Inferior parietal cortex (tissue), 1 donor: ENCODE measurements around the gene CLVS2.

Experiments
- DNase-seq: peaks from one replicate; pipeline ENCODE4 v3.0.0-alpha.2; 2016; ENCODE audit errors: extremely low spot score

The CLVS2 gene, protein sequence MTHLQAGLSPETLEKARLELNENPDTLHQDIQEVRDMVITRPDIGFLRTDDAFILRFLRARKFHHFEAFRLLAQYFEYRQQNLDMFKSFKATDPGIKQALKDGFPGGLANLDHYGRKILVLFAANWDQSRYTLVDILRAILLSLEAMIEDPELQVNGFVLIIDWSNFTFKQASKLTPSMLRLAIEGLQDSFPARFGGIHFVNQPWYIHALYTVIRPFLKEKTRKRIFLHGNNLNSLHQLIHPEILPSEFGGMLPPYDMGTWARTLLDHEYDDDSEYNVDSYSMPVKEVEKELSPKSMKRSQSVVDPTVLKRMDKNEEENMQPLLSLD

DNA sequence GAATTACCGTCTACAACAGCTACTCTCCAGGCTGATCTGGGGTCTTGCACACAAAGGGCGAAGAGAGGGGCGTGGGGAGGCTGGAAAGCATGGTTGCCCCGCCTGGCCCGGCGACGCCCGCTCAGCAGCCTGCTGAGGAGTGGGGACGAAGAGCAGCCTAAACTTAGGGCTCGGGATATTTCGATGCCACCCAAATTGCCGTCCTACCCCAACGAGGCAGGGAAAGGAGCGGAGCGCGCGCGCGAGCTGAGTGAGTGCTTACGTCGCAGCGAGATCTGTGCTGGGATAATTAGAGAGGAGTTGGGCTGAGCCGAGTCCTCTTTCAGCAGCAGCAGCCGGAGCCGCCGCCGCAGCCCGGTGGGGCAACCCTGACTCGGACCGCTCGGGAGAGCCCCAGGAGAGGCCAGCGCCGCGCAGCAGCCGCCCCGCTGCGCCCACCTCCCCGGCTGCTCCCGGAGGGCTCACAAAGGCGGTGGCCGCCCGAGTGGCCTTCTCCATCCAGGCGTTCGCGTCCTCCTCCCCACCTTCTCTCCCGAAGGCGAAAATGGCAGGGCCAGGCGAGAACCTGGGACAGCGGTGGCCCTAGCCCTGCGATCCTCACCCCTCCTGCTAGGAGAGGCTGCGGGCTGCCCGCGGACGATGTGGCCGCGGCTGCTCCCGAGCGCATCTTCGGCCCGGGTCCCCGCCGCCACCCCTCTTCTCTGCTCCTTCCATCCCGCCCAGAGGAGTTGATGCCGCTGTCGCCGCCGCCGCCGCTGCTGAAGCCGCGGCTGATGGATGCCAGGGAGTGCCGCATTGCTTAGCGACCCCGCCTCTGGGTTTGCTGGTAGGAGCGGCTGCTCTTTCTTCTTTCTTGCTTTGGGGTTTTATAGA, at the start of gene CLVS2:
CLVS2 (plus strand) TSS at position 315 of the 873 bp plus-strand sequence. CDS start 1,543 bp downstream, outside the sequence.
- DNase-seq, result no peak

DNA sequence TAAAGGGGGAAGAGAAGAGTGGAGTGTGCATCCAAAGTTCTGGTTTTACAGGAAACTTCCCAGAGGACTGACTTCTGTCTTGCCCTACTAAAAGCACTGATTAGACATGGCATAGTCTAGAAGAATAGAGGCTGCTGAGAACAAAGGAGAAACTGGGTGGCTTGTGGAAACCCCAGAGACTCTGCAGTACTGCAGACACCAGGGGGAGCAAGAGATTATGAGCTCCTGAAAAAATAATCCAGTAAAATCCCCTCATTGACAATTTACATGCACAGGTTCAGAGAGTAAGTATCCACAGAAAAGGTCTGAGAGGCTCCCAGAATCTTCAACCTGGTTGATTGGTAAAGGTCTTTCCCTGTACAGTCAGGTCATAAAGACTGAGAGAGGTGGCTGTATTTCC, 48.7 kb upstream of the CLVS2 start:
- DNase-seq, result peak; percentile 11

DNA sequence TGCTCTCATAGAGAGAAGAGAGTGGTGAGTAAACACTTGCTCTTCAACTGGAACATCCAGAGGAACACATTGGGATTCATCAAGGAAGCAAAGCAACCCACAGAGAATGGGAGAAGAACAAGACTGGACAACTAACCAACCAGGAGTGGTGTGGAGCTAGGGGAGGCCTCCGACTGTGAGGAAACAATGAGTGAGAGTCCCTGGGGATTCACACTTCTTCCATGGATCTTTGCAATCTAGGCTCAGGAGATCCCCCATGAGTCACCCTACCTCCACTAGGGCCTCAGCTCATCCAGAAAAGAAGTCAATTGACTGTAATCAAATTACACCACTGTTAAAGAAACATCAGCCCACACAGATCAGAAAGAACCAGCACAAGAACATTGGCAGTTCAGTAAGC, 42.3 kb upstream of the CLVS2 start:
- DNase-seq, result no peak

GRCh38 chr6:122956376-122956775, 39.7 kb upstream of the CLVS2 start:
- no peak for DNase-seq

DNA sequence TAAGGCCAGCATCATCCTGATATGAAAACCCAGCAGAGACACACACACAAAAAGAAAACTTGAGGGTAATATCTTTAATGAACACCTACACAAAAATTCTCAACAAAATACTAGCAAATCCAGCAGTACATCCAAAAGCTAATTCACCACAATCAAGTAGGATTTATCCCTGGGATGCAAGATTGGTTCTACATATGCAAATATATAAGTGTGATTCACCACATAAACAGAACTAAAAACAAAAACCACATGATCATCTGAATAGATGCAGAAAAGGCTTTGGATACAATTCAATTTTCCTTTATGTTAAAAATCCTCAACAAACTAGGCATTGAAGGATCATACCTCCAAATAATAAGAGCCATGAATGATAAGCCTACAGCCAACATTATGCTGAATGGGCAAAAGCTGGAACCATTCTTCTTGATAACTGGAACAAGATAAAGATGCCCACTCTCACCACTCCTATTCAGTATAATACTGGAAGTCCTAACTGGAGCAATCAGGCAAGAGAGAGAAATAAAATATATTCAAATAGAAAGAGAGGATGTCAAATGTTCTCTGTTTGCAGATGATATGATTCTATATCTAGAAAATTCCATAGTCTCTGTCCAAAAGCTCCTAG, 33.9 kb upstream of the CLVS2 start:
- DNase-seq, result no peak

DNA sequence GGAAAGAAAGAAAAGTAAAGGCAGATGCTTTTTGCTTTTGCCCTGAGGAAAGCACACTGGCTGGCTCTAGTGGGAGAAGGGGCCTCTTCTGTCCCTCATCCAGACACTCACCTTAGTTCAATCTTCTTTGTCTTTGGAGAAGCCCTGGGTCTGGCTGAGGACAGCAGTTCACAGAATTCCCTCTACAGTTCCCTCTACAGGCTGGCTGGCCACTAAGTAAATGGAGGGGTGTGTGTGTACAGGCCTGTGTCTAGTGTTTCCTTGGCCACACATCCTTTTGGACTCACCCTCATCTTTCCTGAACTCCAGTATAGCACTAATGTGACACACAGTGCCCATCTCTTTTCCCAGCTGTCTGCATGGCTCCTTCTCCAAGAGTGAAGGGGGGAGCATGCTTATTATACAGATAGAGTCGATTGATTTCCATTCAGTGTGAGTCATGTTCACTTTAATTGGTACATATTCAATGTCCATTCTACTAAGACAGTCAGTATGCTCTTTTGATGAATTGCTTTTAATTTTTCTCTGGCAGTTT, 26.0 kb upstream of the CLVS2 start:
- no peak for DNase-seq

GRCh38 chr6:122977180-122977579, 18.9 kb upstream of the CLVS2 start:
- no peak for DNase-seq

GRCh38 chr6:122984393-122984792, 11.6 kb upstream of the CLVS2 start:
- no peak for DNase-seq

GRCh38 chr6:122994256-122994655, 1.8 kb upstream of the CLVS2 start:
- no peak for DNase-seq

- DNase-seq, result no peak
These were observed 915 bp downstream of the CLVS2 start for GRCh38 chr6:122996794-122997505.

DNA sequence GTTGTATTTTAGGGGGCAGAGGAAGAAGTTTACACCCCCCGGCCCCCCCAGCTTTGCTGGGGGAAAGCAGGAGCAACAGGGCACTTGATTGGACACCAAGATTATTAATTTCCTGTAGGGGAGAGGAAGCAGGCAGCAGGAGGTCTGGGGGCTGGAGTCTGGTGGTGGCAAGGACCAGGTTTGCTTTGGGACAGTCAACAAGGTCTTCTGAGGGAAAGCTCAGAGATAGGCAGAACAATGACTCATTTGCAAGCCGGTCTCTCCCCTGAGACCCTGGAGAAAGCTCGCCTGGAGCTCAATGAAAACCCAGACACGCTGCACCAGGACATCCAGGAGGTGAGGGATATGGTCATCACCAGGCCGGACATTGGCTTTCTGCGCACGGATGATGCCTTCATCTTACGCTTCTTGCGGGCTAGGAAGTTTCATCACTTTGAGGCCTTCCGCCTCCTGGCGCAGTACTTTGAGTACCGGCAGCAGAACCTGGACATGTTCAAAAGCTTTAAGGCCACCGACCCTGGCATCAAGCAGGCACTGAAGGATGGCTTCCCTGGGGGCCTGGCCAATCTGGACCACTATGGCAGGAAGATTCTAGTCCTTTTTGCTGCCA, 1.6 kb downstream of the CLVS2 start:
- DNase-seq, result no peak

- DNase-seq, result no peak
These were observed 2.5 kb downstream of the CLVS2 start for GRCh38 chr6:122998403-122998975.

GRCh38 chr6:123000244-123000770, 4.3 kb downstream of the CLVS2 start:
- no peak for DNase-seq

DNA sequence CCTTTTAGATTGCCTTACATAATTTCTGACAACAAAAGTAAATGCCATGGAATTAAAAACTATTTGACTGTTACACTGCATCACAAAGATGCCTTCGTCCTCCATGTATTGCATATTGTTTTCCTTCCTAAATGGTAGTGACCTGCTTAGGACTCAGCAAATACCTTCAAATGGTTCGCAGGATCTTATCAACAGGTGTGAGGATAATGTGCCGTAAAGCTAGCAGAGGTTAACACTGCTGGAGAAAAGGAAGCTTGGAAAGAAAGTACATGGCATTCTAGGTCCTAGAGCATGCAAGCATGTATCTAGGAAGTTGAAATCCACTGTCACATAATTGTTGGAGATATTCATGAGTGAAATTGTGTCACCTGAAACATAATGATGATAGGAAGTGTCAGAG, 5.5 kb downstream of the CLVS2 start:
- no peak for DNase-seq

DNA sequence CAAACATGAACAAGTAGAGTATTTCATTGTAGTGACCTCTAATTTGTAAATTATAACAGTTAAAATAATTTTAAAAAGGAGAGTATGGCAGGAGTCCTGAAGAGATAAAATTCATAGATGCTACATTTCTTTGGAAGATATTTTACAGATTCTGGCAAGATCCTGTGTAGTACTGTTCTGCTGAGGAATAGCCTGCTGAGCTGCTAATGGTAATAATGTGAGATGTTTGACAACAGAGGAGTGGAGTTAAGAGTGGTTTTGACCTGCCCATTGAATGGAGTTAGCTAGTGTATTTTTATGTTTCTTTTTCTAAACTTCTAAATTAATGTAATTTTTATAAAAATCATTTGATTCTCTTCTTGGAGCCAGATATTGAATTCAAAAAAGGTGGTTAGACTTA, 11.8 kb downstream of the CLVS2 start:
- no peak for DNase-seq

DNA sequence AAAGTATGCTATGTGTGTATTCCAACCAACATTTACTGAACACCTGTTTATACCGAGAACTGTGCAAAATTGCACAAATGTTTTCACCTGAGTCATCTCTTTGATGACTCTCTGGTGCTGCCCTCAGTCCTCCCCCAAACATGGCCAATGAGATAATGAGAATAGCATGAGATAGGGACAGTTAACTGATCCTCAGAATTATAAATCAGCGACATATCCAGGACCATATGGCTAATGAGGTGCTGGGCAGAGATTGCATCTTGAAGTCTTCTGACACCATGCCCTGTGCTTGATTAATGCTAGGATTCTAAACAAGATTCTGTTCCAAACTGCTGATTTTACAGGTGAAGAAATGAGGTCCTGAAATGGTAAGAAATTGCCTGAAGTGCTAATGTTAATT, 13.0 kb downstream of the CLVS2 start:
- DNase-seq, result no peak

- no peak for DNase-seq
These were observed 18.8 kb downstream of the CLVS2 start for GRCh38 chr6:123014835-123015234.

GRCh38 chr6:123016431-123017103, 20.5 kb downstream of the CLVS2 start:
- DNase-seq, result peak; percentile 68

DNA sequence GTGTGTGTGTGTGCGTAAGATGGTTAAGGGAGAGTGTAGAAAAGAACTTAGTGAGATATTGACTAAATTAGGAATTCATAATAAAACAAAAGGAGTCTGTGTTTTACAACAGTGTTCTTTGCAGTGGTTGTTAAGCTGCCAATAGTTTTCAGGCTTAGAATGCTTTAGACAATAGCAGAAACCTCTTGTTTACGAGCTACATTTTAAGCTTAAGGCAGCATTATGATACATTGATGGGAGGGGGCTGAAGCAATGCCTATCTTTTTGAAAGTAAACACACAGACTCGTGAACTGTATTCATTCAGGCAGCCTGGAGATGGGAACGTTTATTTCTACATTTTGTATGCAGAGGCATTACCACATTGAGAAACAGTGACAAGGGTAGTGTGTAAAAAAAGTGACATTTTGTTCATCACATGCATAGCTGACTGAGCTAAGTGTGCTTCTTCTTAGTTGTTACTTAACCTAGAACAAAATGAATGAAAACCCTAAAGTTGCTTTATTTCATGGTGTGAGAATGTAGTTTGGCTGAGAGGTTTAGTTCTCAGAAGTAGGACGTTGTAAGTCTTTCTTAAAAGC, 21.2 kb downstream of the CLVS2 start:
- DNase-seq, result peak; percentile 68

GRCh38 chr6:123022975-123023374, 26.9 kb downstream of the CLVS2 start:
- no peak for DNase-seq
